Natural killer cell (primary cell): ENCODE data around the gene C11orf54. TPM values are rescaled to one million over a fixed set of nuclear protein-coding genes. Genes with fewer than 3 reads are reported as not detected.

Experiments
- ATAC-seq, 3 donors: fragments of 150-1000 bp in 2 of 3; fragments of 200-7000 bp in 1 of 3; cut with Tn5 transposase; 1 replicate in 1 of 3; 2 replicates in 2 of 3; pipeline ENCODE4 v1.10.0; 2021; ENCODE audit warnings: mild to moderate bottlenecking in 2 of 3, moderate library complexity in 2 of 3
- DNase-seq, 2 donors: peaks; one replicate each; pipeline versions ENCODE4 v3.0.0 to v3.0.0-alpha.2; 2013 to 2021; ENCODE audit warnings: mixed read lengths in 1 of 2
- H3K27ac ChIP-seq: one replicate; pipeline ENCODE4 v1.5.1; 2013; ENCODE audit warnings: mild to moderate bottlenecking, low read length
- H3K27me3 ChIP-seq: one replicate; pipeline ENCODE4 v1.6.1; 2013; ENCODE audit warnings: low read length; ENCODE audit not compliant: control insufficient read depth, insufficient read depth
- H3K36me3 ChIP-seq: one replicate; pipeline ENCODE4 v1.6.1; 2013; ENCODE audit warnings: low read length; ENCODE audit not compliant: control insufficient read depth, insufficient read depth
- H3K4me1 ChIP-seq: one replicate; pipeline ENCODE4 v1.6.1; 2013; ENCODE audit warnings: low read length; ENCODE audit not compliant: control insufficient read depth, insufficient read depth
- H3K4me3 ChIP-seq: one replicate; pipeline ENCODE4 v1.5.1; 2013; ENCODE audit warnings: low read length
- H3K9me3 ChIP-seq: one replicate; pipeline ENCODE4 v1.6.1; 2013; ENCODE audit warnings: low read length; ENCODE audit not compliant: control insufficient read depth, insufficient read depth
- H3K27ac Mint-ChIP-seq, 2 donors: one replicate each; pipeline ENCODE4 v1.8.0; 2022; ENCODE audit warnings: mild to moderate bottlenecking in 2 of 2, mixed read lengths in 2 of 2, moderate library complexity in 1 of 2
- H3K27me3 Mint-ChIP-seq, 2 donors: one replicate each; pipeline ENCODE4 v1.8.0; 2022; ENCODE audit warnings: low read depth in 2 of 2, mixed read lengths in 2 of 2
- H3K36me3 Mint-ChIP-seq: one replicate; pipeline ENCODE4 v1.8.0; 2022; ENCODE audit warnings: mixed read lengths
- H3K4me1 Mint-ChIP-seq, 2 donors: one replicate each; pipeline ENCODE4 v1.8.0; 2022; ENCODE audit warnings: mixed read lengths in 2 of 2
- H3K4me3 Mint-ChIP-seq: one replicate; pipeline ENCODE4 v1.8.0; 2022; ENCODE audit warnings: mild to moderate bottlenecking, moderate library complexity, mixed read lengths
- H3K9me3 Mint-ChIP-seq, 2 donors: one replicate each; pipeline ENCODE4 v1.8.0; 2022; ENCODE audit warnings: mixed read lengths in 2 of 2
- WGBS: methylation state at CpG from one replicate; pipeline ENCODE4 v1.1.7; 2013; ENCODE audit warnings: missing lambda C conversion rate; ENCODE audit not compliant: insufficient coverage; 5-methylcytosine and 5-hydroxymethylcytosine counted together
- intact Hi-C: fragments of 100-400 bp; cut with micrococcal nuclease; formaldehyde crosslinking; loops from one replicate; pipeline ENCODE4 v1.14.2; 2022
- total RNA-seq, 4 donors: library from RNA; stranded (reverse); fragments of 120-200 nt in 1 of 4; gene quantifications; one replicate each; pipeline versions ENCODE4 v1.2.3 to v1.2.4, GENCODE V29; 2013 to 2022
- TF ChIP-seq, protein P1 (sequence below): fragments of 200-600 bp; IDR thresholded peaks from one replicate; pipeline ENCODE4 v1.8.0; 2022; ENCODE audit warnings: antibody characterized with exemption

C11orf54 gene
- total RNA-seq, 3 donors from 2014 or later (not counting 1 experiment from before 2014, with no cell fraction given) = 15.5 to 25.0 (median 22.7) TPM

- peaks cover 35% of the 10 kb centered on the region for H3K36me3 ChIP-seq
Observed at GRCh38 chr11:93761910-93762309, 20.4 kb downstream of the C11orf54 start.

DNA sequence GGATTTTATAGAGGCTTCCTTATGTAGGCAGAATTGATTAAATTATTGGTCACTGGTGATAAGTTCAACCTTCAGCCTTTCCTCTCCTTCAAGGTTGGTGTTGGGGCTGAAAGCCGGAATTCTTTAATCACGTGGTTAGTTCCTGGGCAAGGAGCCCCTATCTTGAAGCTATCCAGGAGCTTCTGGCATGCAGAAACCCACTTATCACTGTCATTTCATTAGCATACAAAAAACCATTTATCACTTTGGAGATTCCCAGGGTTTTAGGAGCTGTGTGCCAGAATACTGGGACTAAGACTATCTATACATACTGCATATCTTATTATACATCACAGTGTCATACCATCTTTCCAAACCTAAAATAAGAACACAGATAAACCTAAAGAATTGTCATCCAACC lies 24.1 kb downstream of the C11orf54 start:
- TF ChIP-seq, protein P1, sequence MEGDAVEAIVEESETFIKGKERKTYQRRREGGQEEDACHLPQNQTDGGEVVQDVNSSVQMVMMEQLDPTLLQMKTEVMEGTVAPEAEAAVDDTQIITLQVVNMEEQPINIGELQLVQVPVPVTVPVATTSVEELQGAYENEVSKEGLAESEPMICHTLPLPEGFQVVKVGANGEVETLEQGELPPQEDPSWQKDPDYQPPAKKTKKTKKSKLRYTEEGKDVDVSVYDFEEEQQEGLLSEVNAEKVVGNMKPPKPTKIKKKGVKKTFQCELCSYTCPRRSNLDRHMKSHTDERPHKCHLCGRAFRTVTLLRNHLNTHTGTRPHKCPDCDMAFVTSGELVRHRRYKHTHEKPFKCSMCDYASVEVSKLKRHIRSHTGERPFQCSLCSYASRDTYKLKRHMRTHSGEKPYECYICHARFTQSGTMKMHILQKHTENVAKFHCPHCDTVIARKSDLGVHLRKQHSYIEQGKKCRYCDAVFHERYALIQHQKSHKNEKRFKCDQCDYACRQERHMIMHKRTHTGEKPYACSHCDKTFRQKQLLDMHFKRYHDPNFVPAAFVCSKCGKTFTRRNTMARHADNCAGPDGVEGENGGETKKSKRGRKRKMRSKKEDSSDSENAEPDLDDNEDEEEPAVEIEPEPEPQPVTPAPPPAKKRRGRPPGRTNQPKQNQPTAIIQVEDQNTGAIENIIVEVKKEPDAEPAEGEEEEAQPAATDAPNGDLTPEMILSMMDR = no peak
- intact Hi-C loops = no loop called here
- peaks cover 0 to 2% of the 10 kb centered on the region in 2 donors for H3K9me3 Mint-ChIP-seq
- DNase-seq = no peak
- no peaks in the 10 kb centered on the region for H3K36me3 Mint-ChIP-seq
- H3K27ac Mint-ChIP-seq = no peak overlapping the region
- no peaks in the 10 kb centered on the region for H3K27me3 Mint-ChIP-seq
- no peak overlapping the region for H3K27ac ChIP-seq
- H3K4me3 Mint-ChIP-seq = no peak overlapping the region
- no peaks in the 10 kb centered on the region for H3K27me3 ChIP-seq
- no peaks in the 10 kb centered on the region for H3K9me3 ChIP-seq
- ATAC-seq = no peak
- no peak overlapping the region for H3K4me3 ChIP-seq
- no peaks in the 10 kb centered on the region for H3K4me1 Mint-ChIP-seq
- no peaks in the 10 kb centered on the region for H3K4me1 ChIP-seq
- H3K36me3 ChIP-seq = peaks cover 17% of the 10 kb centered on the region
- WGBS = 94% methylated on average over 2 of the region's 2 CpGs

More at GRCh38 chr11:93761910-93762309, 20.4 kb downstream of the C11orf54 start:
- no peaks in the 10 kb centered on the region for H3K4me1 ChIP-seq
- DNase-seq (no peak), ATAC-seq (no peak)
- intact Hi-C loops = no loop called here
- H3K27ac ChIP-seq = no peak overlapping the region
- H3K27me3 ChIP-seq = no peaks in the 10 kb centered on the region
- WGBS = no CpG with 5 or more reads among the region's 1 CpG
- H3K4me3 ChIP-seq = no peak overlapping the region
- peaks cover 0 to under 1% of the 10 kb centered on the region in 2 donors for H3K9me3 Mint-ChIP-seq
- H3K9me3 ChIP-seq = no peaks in the 10 kb centered on the region
- no peaks in the 10 kb centered on the region for H3K36me3 Mint-ChIP-seq
- no peak overlapping the region for H3K27ac Mint-ChIP-seq
- TF ChIP-seq, protein P1 = no peak
- H3K4me1 Mint-ChIP-seq = no peaks in the 10 kb centered on the region
- H3K27me3 Mint-ChIP-seq = no peaks in the 10 kb centered on the region
- no peak overlapping the region for H3K4me3 Mint-ChIP-seq

DNA sequence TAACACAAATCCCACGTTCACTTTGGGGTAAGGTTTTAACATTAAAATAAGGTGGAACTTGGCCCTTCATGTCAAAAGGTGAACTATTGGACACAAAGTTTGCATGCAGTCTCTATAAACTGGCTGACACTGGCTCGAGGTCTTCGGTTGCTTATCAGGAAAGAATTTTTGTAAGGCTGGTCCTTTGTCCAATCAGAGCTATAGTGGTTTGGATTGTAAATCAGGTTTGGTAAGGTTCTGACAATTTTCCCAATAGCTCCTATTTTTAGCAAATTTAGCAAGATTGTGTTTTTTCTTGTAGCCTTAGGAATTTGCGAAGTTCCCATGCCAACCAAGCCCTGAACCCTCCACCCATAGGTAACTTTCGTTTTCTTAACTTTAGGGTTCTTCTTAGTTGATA lies 25.0 kb downstream of the C11orf54 start:
- ATAC-seq (no peak), DNase-seq (no peak)
- H3K27me3 Mint-ChIP-seq = no peaks in the 10 kb centered on the region
- H3K4me1 Mint-ChIP-seq = no peaks in the 10 kb centered on the region
- H3K4me1 ChIP-seq = no peaks in the 10 kb centered on the region
- TF ChIP-seq, protein P1 = no peak
- H3K9me3 Mint-ChIP-seq = peaks cover 0 to 2% of the 10 kb centered on the region in 2 donors
- intact Hi-C loops = no loop called here
- no peaks in the 10 kb centered on the region for H3K9me3 ChIP-seq
- H3K27ac Mint-ChIP-seq = no peak overlapping the region
- no peak overlapping the region for H3K4me3 ChIP-seq
- H3K36me3 Mint-ChIP-seq = no peaks in the 10 kb centered on the region
- no peak overlapping the region for H3K27ac ChIP-seq
- no peaks in the 10 kb centered on the region for H3K27me3 ChIP-seq
- peaks cover 10% of the 10 kb centered on the region for H3K36me3 ChIP-seq
- no peak overlapping the region for H3K4me3 Mint-ChIP-seq
- 91% methylated on average over 3 of the region's 5 CpGs for WGBS

DNA sequence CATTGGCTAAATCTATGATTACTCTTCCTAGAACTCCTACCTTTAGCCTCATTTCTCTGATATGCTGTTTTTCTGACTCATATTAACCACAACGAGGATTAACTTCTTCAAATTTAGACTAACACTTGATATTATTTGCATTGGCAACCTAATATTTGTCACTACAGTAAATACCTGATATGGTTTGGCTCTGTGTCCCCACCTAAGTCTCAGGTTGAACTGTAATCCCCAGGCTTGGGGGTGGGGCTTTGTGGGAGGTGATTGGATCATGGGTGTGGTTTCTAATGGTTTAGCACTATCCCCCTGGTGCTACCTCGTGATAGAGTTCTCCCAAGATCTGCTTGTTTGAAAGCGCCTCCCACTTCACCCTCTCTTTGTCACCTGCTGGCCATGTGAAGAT lies 25.5 kb downstream of the C11orf54 start:
- no peak overlapping the region for H3K27ac Mint-ChIP-seq
- no peaks in the 10 kb centered on the region for H3K36me3 Mint-ChIP-seq
- no peak overlapping the region for H3K4me3 Mint-ChIP-seq
- no peak for DNase-seq
- WGBS = 89% methylated on average over 3 of the region's 3 CpGs
- Histone ChIP-seq H3K9me3 (no peaks in the 10 kb centered on the region), H3K4me3 (no peak overlapping the region), H3K4me1 (no peaks in the 10 kb centered on the region), H3K36me3 (peaks cover 5% of the 10 kb centered on the region), H3K27me3 (no peaks in the 10 kb centered on the region), H3K27ac (no peak overlapping the region)
- TF ChIP-seq, protein P1 = no peak
- ATAC-seq = no peak
- H3K4me1 Mint-ChIP-seq = no peaks in the 10 kb centered on the region
- intact Hi-C loops = no loop called here
- no peaks in the 10 kb centered on the region for H3K27me3 Mint-ChIP-seq
- H3K9me3 Mint-ChIP-seq = peaks cover 0 to 2% of the 10 kb centered on the region in 2 donors
